GM19324 (cell line): ENCODE measurements around the gene NR5A2.
"Not testable (repeated sequence)": the region's sequence is repeated elsewhere in the genome, so short reads cannot be mapped to it uniquely, and the experiment has no call there.

Experiments used
- ATAC-seq: cut with Tn5 transposase; IDR thresholded peaks from one replicate; pipeline ENCODE4 v1.9.1; 2021; ENCODE audit warnings: mild to moderate bottlenecking, moderate library complexity; ENCODE audit not compliant: unreplicated experiment, low FRiP score

The NR5A2 gene

DNA sequence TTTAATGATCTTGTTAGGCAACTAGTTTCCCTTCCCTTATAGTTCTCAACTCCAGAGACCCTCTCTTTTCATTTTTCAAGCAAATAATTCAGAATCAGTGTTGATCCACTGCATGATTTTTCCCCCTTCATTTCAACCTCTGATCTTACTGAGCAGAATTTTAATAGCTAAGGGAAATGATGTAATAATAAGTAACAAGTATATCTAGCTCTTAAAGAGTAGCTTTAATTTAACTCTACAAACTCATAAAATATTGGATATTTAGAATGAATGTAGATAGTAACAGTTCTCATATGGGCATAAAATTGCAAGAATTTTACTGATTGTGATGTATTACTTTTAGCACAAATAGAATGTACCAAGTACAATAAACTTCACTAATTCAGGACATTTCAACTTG lies 130.2 kb downstream of the NR5A2 start:
- no peak for ATAC-seq

DNA sequence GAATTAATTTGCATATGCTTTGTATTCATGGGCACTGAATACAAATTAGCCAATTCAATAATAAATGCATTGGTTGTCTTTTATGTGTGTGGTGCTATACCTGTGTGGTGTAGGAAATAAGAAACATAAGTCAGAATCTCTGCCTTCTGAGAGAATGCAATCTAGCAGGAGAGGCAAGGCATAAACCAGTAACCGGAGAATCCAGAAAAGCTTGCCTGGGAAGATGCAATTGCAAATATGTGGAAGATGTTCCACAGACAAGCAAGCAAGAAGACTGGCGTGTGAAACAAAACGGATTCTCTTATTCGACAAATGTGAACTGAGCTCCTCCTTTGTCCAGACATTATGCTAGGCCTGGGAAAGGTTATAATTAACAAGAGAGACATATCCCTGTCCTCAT lies 134.3 kb downstream of the NR5A2 start:
- no peak for ATAC-seq

DNA sequence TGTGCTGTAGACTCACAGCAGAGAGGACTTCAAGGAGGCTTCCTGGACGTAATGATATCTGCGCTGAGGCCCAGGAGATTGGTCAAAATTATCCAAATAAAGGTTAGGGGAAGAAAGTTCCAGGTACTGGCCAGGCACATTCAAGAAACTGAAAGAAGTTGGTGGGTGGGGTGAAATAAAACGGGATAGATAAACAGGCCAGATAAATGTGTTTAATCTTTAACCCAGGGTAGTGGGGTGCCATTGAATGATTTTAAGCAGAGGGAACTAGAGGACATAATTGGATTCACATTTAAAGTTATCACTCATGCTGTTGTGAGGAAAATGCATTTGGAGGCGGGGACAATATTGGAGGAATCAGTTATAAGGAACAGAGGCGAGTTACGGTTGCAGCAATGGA lies 134.7 kb downstream of the NR5A2 start:
- no peak for ATAC-seq

DNA sequence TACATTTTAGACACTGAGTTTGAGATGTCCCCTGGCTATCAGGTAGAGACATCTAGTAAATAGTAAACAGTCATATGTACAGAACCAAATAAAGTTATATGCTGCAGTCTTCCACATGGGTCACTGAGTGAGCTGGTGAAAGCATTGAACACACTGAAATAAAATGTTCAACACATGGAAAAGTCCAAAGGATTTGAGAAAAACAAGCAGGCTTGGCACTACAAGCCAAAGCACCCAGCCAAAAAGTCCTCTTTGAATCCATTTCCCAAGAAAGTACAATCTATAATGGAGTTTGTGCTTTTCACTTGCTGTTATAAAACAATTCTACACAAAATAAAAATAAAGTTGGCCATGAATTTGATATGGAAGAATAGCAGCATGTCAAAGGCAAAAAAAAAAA lies 135.4 kb downstream of the NR5A2 start:
- ATAC-seq = no peak

DNA sequence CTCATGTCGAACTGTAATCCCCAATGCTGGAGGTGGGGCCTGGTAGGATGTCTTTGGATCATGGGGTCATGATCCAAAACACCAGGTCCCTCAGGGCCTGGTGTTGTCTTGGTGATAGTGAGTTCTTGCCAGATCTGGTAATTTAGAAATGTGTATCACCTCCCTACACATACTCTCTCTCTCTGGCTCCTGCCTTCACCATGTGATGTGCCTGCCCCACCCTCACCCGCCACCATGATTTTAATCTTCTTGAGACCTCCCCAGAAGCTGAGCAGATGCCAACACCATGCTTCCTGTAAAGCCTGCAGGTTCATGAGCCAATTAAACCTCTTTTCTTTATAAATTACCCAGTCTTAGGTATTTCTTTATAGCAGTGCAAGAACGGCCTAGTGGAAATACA lies 136.4 kb downstream of the NR5A2 start:
- ATAC-seq = no peak

DNA sequence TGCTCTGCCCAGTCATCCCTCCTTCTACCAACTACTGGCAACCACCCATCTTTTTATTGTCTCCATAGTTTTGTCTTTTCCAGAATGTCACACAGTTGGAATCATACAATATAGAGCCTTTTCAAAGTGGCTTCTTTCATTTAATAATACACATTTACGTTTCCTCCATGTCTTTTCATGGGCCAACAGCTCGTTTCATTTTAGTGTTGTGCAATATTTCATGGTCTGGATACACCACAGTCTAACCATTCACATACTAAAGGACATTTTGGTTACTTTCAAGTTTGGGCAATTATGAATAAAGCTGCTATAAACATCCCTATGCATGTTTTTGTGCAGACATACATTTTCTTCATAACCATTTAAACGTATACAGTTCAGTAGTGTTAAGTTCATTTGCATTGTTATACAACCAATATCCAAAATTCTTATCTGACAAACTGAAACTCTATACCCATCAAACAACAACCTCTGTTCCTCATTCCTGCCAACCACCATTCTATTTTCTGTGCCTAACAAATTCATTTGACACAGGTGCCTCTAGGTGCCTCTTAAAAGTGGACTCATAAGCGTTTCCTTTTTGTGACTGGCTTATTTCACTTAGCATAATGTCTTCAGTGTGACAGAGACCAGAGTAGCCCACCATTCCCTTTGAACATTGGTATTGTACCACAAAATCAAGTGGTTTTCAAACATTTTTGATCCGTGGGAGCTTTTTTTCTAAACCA lies 138.1 kb downstream of the NR5A2 start:
- ATAC-seq = no peak

DNA sequence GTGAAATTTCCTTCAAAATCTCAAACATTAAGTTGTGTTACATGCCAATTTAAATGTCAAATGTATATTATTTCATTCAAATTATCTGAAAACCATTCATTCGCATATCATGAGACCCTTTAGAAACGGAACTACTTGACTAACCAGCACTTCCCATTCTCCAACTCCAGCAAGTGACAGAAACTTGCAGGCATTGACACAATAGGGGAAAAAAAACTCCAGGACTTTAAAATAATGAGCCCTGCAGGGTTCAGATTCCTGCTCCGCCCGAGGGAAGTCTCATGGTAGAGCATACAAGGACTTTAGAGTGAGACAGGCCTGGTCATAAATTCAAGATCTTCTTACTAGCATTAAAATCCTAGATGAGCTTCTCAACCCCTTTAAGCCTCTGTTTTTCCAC lies 138.9 kb downstream of the NR5A2 start:
- ATAC-seq = no peak

DNA sequence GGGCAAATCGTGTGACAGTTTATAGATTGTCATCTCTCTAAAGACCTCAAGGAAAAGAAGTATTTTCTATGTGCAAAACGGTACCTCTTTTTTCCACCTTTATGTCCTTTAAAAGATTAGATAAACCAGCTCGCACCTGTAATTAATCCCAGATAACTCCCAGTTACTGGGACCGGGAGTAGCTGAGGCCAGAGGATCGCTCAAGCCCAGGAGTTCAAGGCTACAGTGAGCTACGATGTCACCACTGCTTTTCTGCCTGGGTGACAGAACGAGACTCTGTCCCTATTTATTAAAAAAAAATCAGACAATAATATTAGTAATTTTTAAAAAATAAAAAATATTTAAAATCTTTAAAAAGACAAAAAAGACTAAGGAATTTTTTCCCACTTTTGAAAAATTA lies 141.4 kb downstream of the NR5A2 start:
- no peak for ATAC-seq

DNA sequence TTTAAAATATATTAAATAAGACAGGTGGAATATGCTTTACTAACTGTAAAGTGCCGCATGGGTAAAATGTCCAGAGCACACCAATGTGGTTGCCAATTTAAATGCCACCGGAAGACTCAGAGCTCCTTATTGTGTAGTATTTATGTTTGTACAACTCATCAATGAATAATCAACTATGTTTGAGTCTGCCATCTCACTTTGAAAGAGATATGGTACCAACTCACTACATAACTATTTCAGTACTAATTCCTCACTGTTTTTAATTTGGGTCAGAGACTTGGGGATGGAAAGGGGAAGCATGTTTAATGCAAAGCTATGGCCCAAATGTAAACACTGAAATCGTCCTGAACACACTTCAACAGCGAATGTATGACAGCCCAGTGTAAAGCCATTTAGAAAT lies 144.8 kb downstream of the NR5A2 start:
- no peak for ATAC-seq

DNA sequence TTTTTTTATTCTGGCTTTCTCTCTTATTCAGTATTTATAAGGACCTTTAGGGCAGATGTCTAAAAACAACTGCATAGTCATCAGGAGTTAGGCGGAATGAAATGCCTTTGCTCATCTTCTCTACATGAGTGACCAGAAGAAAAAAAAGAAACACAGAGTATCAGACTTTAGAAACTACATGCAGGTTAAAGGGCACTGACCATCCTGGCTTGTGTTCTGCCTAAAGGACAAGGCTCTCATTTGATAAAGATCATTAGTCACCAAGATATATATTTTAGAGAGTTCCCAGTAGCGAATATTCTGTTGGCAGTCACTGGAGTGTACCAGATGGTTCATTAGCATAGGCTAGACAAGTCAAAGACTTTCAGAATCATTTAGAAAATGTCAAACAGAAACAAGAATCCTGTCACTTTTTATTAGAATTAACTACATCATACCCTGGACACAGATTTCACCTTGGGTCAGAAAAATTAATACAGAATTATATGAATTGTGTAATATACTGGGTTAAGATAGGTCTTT lies 145.6 kb downstream of the NR5A2 start:
- ATAC-seq = no peak

DNA sequence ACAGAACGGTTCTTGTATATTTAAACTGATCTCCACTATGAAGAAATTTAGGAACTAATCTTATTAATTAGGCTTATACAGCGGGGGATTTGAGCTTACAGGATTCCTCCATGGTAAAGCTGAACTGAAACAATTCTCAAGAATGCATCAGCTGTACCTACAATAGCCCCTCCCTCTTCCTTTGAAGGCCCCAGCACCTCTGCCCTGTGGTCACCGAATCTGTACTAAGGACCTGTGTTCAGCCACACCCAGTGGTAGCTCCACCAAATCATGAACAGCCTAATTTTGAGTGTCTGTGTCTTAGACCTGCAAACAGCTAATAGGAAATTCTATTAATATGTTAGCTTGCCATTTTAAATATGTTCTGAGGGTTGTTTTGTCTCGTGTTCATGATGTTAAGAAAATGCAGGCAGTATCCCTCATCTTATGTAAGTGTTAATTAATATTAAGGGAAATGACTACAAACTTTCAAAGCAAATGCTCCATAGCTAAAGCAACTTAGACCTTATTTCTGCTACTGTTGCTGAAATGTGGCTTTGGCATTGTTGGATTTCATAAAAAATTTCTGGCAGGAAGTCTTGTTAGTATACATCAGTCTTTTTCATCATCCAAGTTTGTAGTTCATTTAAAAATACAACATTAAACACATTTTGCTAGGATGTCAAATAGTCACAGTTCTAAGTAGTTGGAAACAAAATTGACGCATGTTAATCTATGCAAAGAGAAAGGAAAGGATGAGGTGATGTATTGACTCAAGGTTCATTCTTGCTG lies 147.2 kb downstream of the NR5A2 start:
- no peak for ATAC-seq

DNA sequence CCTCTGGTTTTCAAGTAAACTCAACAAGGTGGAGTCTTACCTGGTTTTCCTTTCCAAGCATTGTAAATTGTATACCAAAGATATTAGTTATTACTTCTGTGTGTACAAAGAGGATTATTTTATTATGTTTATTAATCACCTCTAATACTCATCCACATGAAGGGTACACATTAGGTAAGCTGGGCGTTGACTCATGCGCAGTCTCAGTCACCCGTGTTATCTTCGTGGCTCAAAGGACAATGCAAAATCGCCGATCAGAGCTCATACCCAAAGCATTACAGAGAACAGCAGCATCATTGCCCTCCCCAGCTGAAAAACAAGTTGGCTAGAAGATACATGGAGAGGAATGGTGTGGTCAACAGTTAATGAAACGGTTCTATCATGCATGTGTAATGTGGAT lies 148.7 kb downstream of the NR5A2 start:
- no peak for ATAC-seq

DNA sequence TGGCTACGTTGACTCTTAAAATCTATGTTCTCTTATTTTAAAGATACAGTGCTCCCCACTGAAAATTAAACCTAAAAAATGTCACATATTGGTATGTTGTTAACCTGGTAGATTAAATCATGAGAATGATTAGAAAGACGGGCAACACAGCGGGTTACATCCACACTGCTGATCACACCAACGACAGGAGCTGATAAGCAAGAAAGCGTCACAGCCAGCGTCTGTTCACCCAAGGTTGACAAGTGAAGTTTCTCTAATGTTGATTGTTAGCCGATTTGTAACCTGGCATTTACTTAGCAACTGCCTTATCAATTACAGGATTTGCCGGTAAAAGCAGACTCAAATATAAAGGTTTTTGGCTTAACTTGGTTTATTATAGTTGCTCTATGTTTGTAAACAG lies 149.3 kb downstream of the NR5A2 start:
- ATAC-seq = no peak

DNA sequence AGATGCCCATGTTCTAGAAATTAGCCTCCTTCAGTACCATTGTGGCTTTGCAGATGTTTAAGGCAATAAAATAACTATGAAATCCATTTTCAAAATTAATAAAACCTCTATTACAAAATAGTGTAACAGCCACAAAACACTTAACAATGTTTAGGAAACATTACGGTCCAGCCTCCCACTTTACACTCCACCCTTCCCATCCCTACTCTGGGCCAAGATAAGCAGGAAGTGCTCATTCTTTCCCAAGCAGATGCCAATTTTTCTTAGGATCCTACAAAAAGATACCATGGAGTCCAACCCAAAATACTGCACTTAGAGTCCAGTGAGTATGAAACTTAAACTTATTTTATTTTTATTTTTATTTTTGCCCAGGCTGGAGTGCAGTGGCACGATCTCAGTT lies 150.8 kb downstream of the NR5A2 start:
- no peak for ATAC-seq

DNA sequence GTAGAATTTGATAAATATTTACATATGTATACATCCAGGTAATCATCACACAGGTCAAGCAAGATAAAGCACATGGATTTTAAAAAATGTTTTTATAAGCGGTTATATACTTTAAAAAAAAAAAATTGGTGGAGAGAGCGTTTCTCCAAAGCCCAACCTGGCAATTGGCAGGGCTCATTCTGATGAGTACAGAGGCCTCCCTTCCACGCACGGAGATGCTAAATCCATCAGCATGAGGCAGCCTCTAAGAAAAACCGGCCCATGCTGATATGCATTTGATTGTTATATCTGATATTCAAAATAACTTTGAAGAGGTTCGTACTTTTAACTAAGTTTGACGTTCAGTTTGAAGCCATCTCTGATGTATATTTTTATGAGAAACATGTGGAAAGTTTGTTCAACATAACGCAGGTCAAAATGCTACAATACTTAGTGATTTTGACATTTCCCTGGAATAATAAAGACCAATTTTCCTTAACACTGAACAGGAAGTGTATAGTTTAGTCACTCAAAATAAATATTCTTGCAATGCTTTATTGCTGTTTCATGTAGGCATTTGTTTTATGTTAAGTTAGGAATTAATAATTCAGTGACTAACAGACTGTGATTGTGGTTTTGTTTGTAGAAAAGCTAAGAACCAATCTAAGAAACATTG lies 151.7 kb downstream of the NR5A2 start:
- ATAC-seq = no peak

DNA sequence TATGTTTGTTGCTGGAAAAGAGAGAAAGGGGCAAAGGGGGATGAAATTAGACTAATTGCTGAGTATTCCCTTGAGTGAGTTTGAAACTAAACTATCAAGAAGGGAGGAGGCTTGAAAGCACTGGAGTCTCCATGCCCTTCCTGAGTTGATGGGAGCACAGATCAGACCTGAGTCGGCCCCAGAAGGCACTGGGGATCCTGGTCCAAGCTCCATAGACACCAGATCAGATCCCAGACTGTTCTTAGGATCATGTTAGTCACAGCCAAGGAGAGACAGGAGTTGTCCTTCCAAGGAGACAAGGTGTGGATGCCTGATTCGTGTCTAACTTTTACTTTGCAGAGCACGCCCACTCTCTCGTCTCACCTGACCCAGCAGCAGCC lies 152.3 kb downstream of the NR5A2 start:
- no peak for ATAC-seq

DNA sequence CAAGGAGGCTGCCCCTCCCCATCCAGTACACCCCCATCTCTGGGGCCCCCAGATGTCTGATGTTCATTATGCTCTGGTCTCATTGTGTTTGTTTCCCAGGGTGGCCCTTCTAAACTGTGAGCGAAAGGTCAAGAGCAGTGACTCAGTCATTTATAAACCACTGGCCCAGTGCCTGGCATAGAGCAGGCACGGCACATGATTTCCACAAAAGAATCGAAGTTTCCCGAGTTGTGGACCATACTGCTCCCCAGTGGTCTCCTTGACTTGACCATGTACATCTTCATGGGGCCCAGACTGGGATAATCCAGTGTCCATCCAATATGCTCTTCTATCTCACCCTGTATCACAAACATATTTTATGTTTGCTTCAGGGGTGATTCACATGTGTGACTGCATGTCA lies 153.3 kb downstream of the NR5A2 start:
- ATAC-seq = no peak

DNA sequence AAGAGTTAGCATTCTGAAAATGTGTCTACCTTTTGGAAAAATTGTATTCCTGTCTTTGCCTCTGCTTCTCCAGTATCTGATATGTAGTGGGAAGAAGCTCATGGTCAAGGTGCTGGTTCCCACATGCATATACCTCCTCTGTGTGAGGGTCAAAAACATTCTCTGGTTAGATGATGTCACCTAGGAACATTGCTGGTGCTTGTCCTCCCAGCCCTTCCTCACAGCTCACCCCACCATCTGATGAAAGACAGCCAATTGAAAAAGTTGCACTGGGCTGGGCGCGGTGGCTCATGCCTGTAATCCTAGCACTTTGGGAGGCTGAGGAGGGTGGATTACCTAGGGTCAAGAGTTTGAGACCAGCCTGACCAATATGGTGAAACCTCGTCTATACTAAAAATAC lies 154.4 kb downstream of the NR5A2 start:
- no peak for ATAC-seq

DNA sequence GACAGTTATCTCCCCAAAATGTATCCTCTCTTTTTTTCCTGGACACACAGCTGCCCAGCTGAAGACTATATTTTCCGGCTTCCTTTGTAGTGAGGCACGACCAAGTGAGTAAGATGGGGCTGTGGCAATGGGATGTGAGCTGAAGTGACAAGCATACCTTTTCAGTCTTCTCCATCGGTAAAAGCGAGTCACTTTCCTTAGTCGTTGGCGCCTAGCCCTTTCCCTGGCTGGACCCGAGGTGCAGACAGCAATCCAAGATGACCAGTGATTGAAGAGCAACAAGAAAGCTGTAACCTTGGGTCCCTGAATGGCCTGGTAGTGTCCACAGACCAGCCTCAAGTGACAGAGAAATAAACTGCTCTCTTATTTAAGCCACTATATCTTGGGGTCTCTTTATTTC lies 155.2 kb downstream of the NR5A2 start:
- ATAC-seq = no peak

DNA sequence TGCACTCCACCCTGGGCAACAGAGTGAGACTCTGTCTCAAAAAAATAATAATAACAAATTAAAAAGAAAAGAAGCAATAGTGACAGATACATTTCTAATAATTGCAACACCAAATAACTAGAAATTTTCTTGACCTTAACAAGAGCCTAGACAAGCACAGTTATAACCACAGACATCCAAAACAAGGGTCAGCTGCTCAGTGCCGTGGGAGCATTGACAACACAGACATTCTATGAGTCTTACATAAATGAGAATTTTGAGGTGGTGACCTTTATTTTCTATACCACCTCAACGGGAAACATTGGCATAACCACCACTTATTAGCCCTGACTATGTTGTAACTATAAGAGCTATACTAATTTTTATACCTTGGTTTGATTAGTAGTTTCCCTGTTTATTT lies 156.1 kb downstream of the NR5A2 start:
- ATAC-seq = no peak

DNA sequence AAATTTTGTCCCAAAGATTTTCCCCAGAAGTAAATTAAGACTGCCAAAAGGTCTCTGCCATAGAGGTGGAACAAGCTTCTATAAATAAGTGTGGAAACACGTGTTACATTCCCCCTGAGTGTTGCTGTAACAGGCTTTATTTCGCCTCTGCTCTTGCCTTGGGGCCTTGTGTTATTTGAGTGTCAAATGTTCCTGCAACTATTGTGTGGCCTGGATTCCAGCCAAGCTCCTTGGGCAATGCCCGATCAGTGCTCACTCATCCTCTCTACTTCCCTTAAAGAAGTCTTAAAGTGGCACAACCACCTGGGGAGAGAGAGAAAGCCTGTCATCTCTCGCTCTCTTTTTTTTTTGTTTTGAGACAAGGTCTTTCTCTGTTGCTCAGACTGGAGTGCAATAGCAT lies 156.7 kb downstream of the NR5A2 start:
- ATAC-seq = no peak

DNA sequence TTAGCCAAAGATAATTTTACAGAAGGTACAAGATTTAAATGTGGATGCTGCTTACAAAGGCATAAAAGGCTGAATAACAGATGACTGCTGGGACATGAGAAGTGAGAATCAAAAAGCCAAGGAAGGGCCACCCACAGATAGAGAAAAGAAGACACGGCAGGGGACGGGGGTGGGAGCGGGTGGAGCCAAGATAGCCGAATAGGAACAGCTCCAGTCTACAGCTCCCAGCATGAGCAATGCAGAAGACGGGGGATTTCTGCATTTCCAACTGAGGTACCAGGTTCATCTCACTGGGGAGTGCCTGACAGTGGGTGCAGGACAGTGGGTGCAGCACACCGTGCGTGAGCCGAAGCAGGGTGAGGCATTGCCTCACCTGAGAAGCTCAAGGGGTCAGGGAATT lies 157.7 kb downstream of the NR5A2 start:
- not testable (repeated sequence) for ATAC-seq
